GM19238 (cell line): Measurements from ENCODE around the gene GPR34.
"Not testable (repeated sequence)": the region's sequence is repeated elsewhere in the genome, so short reads cannot be mapped to it uniquely, and the experiment has no call there.

Experiments used
- DNase-seq: peaks from one replicate; pipeline ENCODE4 v3.0.0; 2011; ENCODE audit warnings: low spot score; ENCODE audit not compliant: insufficient read length

The GPR34 gene

GRCh38 chrX:41692162-41692749 lies 3.5 kb downstream of the GPR34 start:
- DNase-seq, result no peak

- DNase-seq, result no peak
These were observed 4.3 kb downstream of the GPR34 start for GRCh38 chrX:41693024-41693423.

GRCh38 chrX:41695426-41695825 lies 6.7 kb downstream of the GPR34 start:
- DNase-seq, result no peak

GRCh38 chrX:41703574-41704029 lies 14.8 kb downstream of the GPR34 start:
- no peak for DNase-seq

- no peak for DNase-seq
These were observed 16.3 kb downstream of the GPR34 start for GRCh38 chrX:41705042-41705441.

GRCh38 chrX:41705680-41706374 lies 17.1 kb downstream of the GPR34 start:
- peak; percentile 10 for DNase-seq

GRCh38 chrX:41707218-41707617 lies 18.4 kb downstream of the GPR34 start:
- no peak for DNase-seq

GRCh38 chrX:41708486-41708885 lies 19.7 kb downstream of the GPR34 start:
- no peak for DNase-seq

GRCh38 chrX:41711021-41711667 lies 22.4 kb downstream of the GPR34 start:
- DNase-seq, result no peak

- no peak for DNase-seq
These were observed 27.4 kb downstream of the GPR34 start for GRCh38 chrX:41716222-41716621.

GRCh38 chrX:41716767-41717473 lies 28.1 kb downstream of the GPR34 start:
- no peak for DNase-seq

GRCh38 chrX:41718481-41719235 lies 29.9 kb downstream of the GPR34 start:
- DNase-seq, result no peak

GRCh38 chrX:41719610-41720009 lies 30.8 kb downstream of the GPR34 start:
- DNase-seq, result not testable (repeated sequence)

- no peak for DNase-seq
These were observed 31.5 kb downstream of the GPR34 start for GRCh38 chrX:41720125-41720779.

GRCh38 chrX:41721590-41721989 lies 32.8 kb downstream of the GPR34 start:
- DNase-seq, result no peak

- no peak for DNase-seq
These were observed 33.4 kb downstream of the GPR34 start for GRCh38 chrX:41722214-41722613.

GRCh38 chrX:41722816-41723618 lies 34.2 kb downstream of the GPR34 start:
- DNase-seq, result no peak

GRCh38 chrX:41723826-41724225 lies 35.1 kb downstream of the GPR34 start, which contains the start of gene GPR82:
GPR82 (plus strand) TSS chrX:41724181; CDS start chrX:41727027, 2,846 bp downstream.
- DNase-seq, result no peak

GRCh38 chrX:41728125-41728524 lies 39.4 kb downstream of the GPR34 start:
- DNase-seq, result no peak

GRCh38 chrX:41730081-41730480 lies 41.3 kb downstream of the GPR34 start:
- no peak for DNase-seq
